ENCODE measurements around the gene B4GALNT4.
"Not testable (repeated sequence)": the region's sequence is repeated elsewhere in the genome, so short reads cannot be mapped to it uniquely, and the experiment has no call there.

Gene B4GALNT4

GRCh38 chr11:396948-397548 lies 27.7 kb downstream of the B4GALNT4 start:
- peak overlapping the region; percentile 11 for H3K4me3 ChIP-seq (replicated peaks; ENCODE audit: low read depth, low read length)
- no peak for DNase-seq (ENCODE audit: extremely low read depth, low read depth)
- TF ChIP-seq, protein P1, sequence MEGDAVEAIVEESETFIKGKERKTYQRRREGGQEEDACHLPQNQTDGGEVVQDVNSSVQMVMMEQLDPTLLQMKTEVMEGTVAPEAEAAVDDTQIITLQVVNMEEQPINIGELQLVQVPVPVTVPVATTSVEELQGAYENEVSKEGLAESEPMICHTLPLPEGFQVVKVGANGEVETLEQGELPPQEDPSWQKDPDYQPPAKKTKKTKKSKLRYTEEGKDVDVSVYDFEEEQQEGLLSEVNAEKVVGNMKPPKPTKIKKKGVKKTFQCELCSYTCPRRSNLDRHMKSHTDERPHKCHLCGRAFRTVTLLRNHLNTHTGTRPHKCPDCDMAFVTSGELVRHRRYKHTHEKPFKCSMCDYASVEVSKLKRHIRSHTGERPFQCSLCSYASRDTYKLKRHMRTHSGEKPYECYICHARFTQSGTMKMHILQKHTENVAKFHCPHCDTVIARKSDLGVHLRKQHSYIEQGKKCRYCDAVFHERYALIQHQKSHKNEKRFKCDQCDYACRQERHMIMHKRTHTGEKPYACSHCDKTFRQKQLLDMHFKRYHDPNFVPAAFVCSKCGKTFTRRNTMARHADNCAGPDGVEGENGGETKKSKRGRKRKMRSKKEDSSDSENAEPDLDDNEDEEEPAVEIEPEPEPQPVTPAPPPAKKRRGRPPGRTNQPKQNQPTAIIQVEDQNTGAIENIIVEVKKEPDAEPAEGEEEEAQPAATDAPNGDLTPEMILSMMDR (IDR thresholded peaks at IDR 0.05; ENCODE audit: low read depth, low read length, missing control alignments) = peak; percentile 50

DNA sequence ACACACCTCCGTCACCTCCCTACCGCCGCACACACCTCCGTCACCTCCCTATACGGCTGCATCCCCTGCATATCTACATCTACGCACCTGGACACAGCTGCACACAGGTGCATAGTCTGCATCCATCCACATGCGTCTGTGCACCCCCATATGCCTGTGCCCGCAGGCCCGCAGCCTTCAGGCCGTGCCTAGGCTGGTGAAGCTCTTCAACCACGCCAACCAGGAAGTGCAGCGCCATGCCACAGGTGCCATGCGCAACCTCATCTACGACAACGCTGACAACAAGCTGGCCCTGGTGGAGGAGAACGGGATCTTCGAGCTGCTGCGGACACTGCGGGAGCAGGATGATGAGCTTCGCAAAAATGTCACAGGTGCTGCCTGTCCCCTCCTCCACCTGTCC lies 29.5 kb downstream of the B4GALNT4 start:
- TF ChIP-seq, protein P1 (IDR thresholded peaks at IDR 0.05; ENCODE audit: low read depth, low read length, missing control alignments) = no peak
- DNase-seq (ENCODE audit: extremely low read depth, low read depth) = no peak

GRCh38 chr11:399731-400211 lies 30.5 kb downstream of the B4GALNT4 start:
- no peak overlapping the region for H3K4me3 ChIP-seq (replicated peaks; ENCODE audit: low read depth, low read length)
- DNase-seq (ENCODE audit: extremely low read depth, low read depth) = no peak
- TF ChIP-seq, protein P1 (IDR thresholded peaks at IDR 0.05; ENCODE audit: low read depth, low read length, missing control alignments) = no peak

More for the DNA sequence above, 29.5 kb downstream of the B4GALNT4 start:
- H3K4me3 ChIP-seq (replicated peaks; ENCODE audit: low read depth, low read length) = no peak overlapping the region

DNA sequence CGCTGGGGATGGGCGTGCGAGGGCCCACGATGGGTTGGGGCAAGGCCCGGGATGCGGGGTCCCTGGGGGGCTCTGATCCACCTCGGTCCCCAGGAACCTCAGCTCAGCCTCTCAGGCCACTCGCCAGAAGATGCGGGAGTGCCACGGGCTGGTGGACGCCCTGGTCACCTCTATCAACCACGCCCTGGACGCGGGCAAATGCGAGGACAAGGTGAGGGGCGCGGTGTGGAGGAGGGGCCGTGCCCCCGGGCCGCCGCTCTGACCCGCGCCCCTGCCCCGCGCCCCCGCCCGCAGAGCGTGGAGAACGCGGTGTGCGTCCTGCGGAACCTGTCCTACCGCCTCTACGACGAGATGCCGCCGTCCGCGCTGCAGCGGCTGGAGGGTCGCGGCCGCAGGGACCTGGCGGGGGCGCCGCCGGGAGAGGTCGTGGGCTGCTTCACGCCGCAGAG lies 31.0 kb downstream of the B4GALNT4 start:
- TF ChIP-seq, protein P1 (IDR thresholded peaks at IDR 0.05; ENCODE audit: low read depth, low read length, missing control alignments) = no peak
- H3K4me3 ChIP-seq (replicated peaks; ENCODE audit: low read depth, low read length) = no peak overlapping the region
- no peak for DNase-seq (ENCODE audit: extremely low read depth, low read depth)

GRCh38 chr11:401196-401595 lies 31.9 kb downstream of the B4GALNT4 start:
- not testable (repeated sequence) for DNase-seq (ENCODE audit: extremely low read depth, low read depth); H3K4me3 ChIP-seq (replicated peaks; ENCODE audit: low read depth, low read length)

- no peak for DNase-seq (ENCODE audit: extremely low read depth, low read depth)
- TF ChIP-seq, protein P1 (IDR thresholded peaks at IDR 0.05; ENCODE audit: low read depth, low read length, missing control alignments) = no peak
- H3K4me3 ChIP-seq (replicated peaks; ENCODE audit: low read depth, low read length) = no peak overlapping the region
These were observed 33.9 kb downstream of the B4GALNT4 start for GRCh38 chr11:403021-403760.

- DNase-seq (ENCODE audit: extremely low read depth, low read depth) = no peak
- TF ChIP-seq, protein P1 (IDR thresholded peaks at IDR 0.05; ENCODE audit: low read depth, low read length, missing control alignments) = no peak
- H3K4me3 ChIP-seq (replicated peaks; ENCODE audit: low read depth, low read length) = no peak overlapping the region
These were observed 34.6 kb downstream of the B4GALNT4 start for GRCh38 chr11:403761-404431.
